DOHH2 (cell line): ENCODE data around the gene ZSCAN18.

Experiments used
- EZH2phosphoT487 ChIP-seq: fragments of 200-600 bp; sonication (generic); IDR thresholded peaks from 2 replicates; pipeline ENCODE4 v1.6.1; 2017; ENCODE audit warnings: borderline replicate concordance, mild to moderate bottlenecking, antibody characterized with exemption, low read length, moderate library complexity, mixed read lengths
- TF ChIP-seq, protein P1 (sequence below): fragments of 200-600 bp; sonication (generic); IDR thresholded peaks from one replicate; pipeline ENCODE4 v1.5.1; 2014; ENCODE audit warnings: antibody characterized with exemption, mild to moderate bottlenecking, low read depth, low read length; ENCODE audit not compliant: poor library complexity, severe bottlenecking

DNA sequence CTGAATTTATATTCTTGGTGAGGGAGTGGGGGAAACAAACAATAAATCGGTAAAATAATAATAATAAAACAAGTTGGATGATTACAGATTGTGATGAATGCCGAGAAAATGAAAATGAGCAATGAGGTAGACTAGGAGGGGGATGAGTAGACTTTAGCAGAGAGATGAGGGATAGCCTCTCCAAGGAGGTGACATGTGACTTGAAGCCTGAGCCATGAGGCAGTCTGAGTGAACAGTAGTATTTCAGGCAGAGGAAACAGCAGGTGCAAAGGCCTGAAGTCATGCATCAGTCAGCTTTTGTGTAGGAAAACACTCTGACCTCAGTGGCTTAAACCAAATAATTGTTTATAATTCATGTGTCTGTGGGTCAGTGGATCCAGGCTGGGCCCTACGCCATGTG, 34.3 kb downstream of the ZSCAN18 start:
- TF ChIP-seq, protein P1, sequence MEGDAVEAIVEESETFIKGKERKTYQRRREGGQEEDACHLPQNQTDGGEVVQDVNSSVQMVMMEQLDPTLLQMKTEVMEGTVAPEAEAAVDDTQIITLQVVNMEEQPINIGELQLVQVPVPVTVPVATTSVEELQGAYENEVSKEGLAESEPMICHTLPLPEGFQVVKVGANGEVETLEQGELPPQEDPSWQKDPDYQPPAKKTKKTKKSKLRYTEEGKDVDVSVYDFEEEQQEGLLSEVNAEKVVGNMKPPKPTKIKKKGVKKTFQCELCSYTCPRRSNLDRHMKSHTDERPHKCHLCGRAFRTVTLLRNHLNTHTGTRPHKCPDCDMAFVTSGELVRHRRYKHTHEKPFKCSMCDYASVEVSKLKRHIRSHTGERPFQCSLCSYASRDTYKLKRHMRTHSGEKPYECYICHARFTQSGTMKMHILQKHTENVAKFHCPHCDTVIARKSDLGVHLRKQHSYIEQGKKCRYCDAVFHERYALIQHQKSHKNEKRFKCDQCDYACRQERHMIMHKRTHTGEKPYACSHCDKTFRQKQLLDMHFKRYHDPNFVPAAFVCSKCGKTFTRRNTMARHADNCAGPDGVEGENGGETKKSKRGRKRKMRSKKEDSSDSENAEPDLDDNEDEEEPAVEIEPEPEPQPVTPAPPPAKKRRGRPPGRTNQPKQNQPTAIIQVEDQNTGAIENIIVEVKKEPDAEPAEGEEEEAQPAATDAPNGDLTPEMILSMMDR, result no peak
- no peak for TF ChIP-seq EZH2phosphoT487
